VCaP (cell line): Measurements from ENCODE around the gene SDF2.
"Not testable (repeated sequence)": the region's sequence is repeated elsewhere in the genome, so short reads cannot be mapped to it uniquely, and the experiment has no call there.

ENCODE experiments used
- H3K27ac ChIP-seq: fragments of 450-650 bp; 2 replicates; pipeline ENCODE4 v1.5.1; 2017
- TF ChIP-seq, protein P1 (sequence below): fragments of 450-650 bp; conservative IDR thresholded peaks from 2 replicates; pipeline ENCODE4 v1.5.1; 2017; ENCODE audit warnings: mild to moderate bottlenecking, moderate library complexity

SDF2 gene

DNA sequence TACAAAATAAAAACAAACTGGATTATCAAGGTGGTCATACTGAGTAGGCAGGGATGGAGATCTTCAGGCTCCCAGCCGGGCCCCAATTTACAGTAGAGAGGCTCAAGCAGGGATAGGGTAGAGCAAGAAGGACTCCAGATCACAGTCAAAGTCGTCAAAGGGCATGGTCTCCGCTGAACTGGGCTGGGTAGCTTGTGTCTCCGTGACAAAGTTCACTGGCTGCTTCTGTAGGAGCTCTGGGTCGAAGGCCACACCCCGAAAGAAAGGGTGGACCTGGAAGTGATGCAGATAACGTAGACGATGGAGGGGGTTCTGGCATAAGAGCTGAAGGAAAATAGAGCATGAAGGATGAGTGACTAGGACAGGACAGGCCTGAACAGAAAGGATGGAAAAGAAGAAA lies 51.3 kb downstream of the SDF2 start:
- H3K27ac ChIP-seq, result no peak overlapping the region
- TF ChIP-seq, protein P1, sequence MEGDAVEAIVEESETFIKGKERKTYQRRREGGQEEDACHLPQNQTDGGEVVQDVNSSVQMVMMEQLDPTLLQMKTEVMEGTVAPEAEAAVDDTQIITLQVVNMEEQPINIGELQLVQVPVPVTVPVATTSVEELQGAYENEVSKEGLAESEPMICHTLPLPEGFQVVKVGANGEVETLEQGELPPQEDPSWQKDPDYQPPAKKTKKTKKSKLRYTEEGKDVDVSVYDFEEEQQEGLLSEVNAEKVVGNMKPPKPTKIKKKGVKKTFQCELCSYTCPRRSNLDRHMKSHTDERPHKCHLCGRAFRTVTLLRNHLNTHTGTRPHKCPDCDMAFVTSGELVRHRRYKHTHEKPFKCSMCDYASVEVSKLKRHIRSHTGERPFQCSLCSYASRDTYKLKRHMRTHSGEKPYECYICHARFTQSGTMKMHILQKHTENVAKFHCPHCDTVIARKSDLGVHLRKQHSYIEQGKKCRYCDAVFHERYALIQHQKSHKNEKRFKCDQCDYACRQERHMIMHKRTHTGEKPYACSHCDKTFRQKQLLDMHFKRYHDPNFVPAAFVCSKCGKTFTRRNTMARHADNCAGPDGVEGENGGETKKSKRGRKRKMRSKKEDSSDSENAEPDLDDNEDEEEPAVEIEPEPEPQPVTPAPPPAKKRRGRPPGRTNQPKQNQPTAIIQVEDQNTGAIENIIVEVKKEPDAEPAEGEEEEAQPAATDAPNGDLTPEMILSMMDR, result no peak

DNA sequence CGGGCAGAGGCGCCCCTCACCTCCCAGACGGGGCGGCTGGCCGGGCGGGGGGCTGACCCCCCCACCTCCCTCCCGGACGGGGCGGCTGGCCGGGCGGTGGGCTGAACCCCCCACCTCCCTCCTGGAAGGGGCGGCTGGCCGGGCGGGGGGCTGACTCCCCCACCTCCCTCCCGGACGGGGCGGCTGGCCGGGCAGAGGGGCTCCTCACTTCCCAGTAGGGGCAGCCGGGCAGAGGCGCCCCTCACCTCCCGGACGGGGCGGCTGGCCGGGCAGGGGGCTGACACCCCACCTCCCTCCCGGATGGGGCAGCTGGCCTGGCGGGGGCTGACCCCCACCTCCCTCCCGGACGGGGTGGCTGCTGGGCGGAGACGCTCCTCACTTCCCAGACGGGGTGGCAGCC lies 57.7 kb downstream of the SDF2 start:
- not testable (repeated sequence) for H3K27ac ChIP-seq

DNA sequence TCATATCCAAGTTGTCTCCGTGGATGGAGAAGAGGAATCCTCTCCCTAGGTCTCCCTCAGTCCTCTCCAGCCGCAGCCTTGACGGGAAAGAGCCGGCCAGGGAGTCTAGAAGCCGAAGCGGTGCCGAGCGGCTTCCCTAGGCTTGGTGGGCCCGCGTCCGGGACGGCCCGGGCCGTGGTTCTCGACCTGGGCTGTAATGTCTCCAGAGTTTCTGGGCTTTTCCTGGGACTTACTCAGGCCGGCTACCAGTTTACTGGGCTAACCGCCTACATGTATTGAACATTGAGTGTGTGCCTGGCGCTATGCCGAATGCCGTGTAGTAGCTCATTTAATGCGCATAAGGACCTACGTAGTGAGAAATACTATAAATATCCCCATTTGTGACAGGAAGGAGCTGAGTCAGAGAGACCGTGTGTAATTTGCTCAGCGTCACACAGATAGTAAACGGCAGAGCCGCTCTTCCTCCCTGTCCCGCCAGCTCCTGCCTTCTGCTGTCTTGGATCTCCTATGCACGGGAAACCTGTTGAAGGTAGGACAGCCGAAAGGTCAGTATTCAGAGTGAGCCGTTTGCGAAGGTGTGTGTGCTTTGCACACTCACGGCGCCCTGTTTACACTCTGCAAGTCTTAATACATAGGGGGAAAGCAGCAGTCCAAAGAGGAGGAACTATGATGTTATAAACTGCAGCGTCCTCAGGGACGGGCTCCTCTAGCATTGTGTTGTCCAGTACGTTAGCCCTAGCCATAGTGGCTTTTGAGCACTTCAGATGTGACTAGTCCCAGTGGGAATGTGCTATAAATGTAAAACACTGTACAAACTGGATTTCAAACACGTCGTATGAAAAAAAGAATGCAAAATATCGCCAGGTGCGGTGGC lies 62.2 kb downstream of the SDF2 start:
- peak overlapping the region; percentile 82 for H3K27ac ChIP-seq
- TF ChIP-seq, protein P1, result no peak

DNA sequence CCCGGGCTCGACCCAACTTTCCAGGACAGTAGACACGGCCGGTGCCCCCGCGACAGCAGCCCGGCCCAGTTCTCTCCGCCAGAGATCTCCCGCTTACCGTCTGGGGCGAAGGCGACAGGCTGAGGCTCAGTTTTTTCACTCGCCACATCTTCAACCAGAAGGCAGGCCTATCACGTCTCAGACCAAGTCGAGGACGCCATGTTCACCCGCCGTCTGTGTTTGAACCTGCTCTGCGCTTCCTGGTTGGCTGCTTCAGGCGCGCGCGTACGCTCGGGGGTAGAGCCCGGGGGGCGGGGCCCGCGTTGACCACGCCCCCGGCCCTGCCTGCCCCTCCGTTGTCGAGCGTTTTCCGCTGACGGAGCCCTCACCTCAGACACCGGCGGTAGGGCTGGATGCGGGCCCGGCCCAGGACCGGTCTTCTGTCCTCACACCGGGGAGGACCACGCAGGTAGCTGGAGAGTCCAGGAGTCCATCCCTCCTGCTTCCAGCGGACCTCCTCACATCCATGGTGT lies 62.9 kb downstream of the SDF2 start, which contains the start of gene SPAG5:
SPAG5 (minus strand) TSS at position 227 of the 512 bp plus-strand sequence; CDS start at position 148, 79 bp downstream.
- TF ChIP-seq, protein P1, result no peak
- peak within 1 kb of the TSS; percentile 82 for H3K27ac ChIP-seq

DNA sequence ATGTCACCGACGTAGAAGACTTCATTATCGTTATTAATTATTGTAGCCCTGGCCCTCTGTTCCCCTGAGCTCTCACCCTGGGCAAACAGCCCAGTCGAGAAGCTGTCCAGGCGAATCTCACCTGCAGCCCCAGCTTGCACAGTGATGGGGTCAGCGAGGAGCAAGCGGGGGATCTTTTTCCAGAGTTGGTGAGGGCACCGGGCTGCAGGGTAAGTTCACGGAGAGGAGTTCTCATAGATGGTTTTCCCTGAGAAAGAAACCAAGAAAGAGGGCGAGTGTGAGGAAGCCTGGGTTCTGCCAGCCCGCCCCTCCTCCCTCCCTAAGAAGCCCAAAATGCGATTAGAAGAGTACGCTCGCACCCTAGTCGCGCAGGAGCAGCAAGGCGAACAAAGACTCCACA lies 63.3 kb downstream of the SDF2 start:
- TF ChIP-seq, protein P1, result no peak
- H3K27ac ChIP-seq, result peak overlapping the region; percentile 82
